HEK293 (cell line): ENCODE results near the gene ZFAND2B.

Experiments used
- CTCF ChIA-PET: fragments of 350-600 bp; formaldehyde crosslinking; extraction: SDS; loops from one replicate; lab custom pipeline; 2021; ENCODE audit warnings: antibody characterized with exemption; lab: Yijun Ruan, JAX
- POLR2A ChIA-PET: fragments of 300-600 bp; formaldehyde crosslinking; extraction: SDS; loops from one replicate; lab custom pipeline; 2020; ENCODE audit warnings: antibody characterized with exemption, inconsistent platforms; lab: Yijun Ruan, JAX
- H3K27ac ChIP-seq: fragments of 200-500 bp; sonication (Bioruptor generic); 2 replicates; pipeline ENCODE4 v1.5.1; 2014; ENCODE audit warnings: low read depth, low read length, control low read depth, inconsistent platforms; ENCODE audit errors: extremely low read depth
- H3K36me3 ChIP-seq, 2 experiments: fragments of 200-500 bp in 1 of 2; sonication (Bioruptor generic) in 1 of 2; 1 replicate in 1 of 2; 2 replicates in 1 of 2; pipeline ENCODE4 v1.5.1; 2014 to 2017; ENCODE audit warnings: inconsistent platforms in 2 of 2, low read length in 2 of 2; ENCODE audit not compliant: control insufficient read depth in 2 of 2, insufficient read depth in 1 of 2
- H3K4me1 ChIP-seq: fragments of 200-500 bp; sonication (Bioruptor generic); 2 replicates; pipeline ENCODE4 v1.5.1; 2014; ENCODE audit warnings: mild to moderate bottlenecking, low read length, inconsistent platforms; ENCODE audit not compliant: control insufficient read depth, insufficient read depth
- H3K4me3 ChIP-seq: 2 replicates; pipeline ENCODE4 v1.5.1; 2011; ENCODE audit warnings: low read depth, mild to moderate bottlenecking, control low read depth, low read length, moderate library complexity
- H3K9me3 ChIP-seq: fragments of 200-500 bp; sonication (Bioruptor generic); 2 replicates; pipeline ENCODE4 v1.5.1; 2014; ENCODE audit warnings: low read depth, low read length, inconsistent platforms; ENCODE audit not compliant: control insufficient read depth, insufficient read depth
- AEBP2 ChIP-seq: fragments of 450-650 bp; formaldehyde crosslinking; IDR thresholded peaks from 2 replicates; pipeline ENCODE4 v1.5.1; 2016; ENCODE audit warnings: missing biosample characterization, missing genetic modification characterization, borderline replicate concordance
- BCL11A ChIP-seq: fragments of 450-650 bp; formaldehyde crosslinking; IDR thresholded peaks from 2 replicates; pipeline ENCODE4 v1.5.1; 2016; ENCODE audit warnings: low read depth, missing biosample characterization, missing genetic modification characterization
- BCL6B ChIP-seq: fragments of 450-650 bp; formaldehyde crosslinking; IDR thresholded peaks from 2 replicates; pipeline ENCODE4 v1.5.1; 2017; ENCODE audit warnings: missing biosample characterization, missing genetic modification characterization
- FEZF1 ChIP-seq: fragments of 450-650 bp; formaldehyde crosslinking; IDR thresholded peaks from 2 replicates; pipeline ENCODE4 v1.5.1; 2016; ENCODE audit warnings: missing biosample characterization, missing genetic modification characterization
- ZBTB11 ChIP-seq: fragments of 450-650 bp; formaldehyde crosslinking; conservative IDR thresholded peaks from 2 replicates; pipeline ENCODE4 v1.5.1; 2016; ENCODE audit warnings: low read depth, missing biosample characterization, missing genetic modification characterization
- ZBTB49 ChIP-seq: fragments of 450-650 bp; formaldehyde crosslinking; IDR thresholded peaks from 2 replicates; pipeline ENCODE4 v1.5.1; 2016; ENCODE audit warnings: missing biosample characterization, missing genetic modification characterization, low read depth
- ZNF133 ChIP-seq: fragments of 450-650 bp; formaldehyde crosslinking; IDR thresholded peaks from 2 replicates; pipeline ENCODE4 v1.5.1; 2016; ENCODE audit warnings: missing biosample characterization, missing genetic modification characterization
- ZNF280D ChIP-seq: fragments of 450-650 bp; formaldehyde crosslinking; IDR thresholded peaks from 2 replicates; pipeline ENCODE4 v1.5.1; 2016; ENCODE audit warnings: missing biosample characterization, missing genetic modification characterization
- ZNF341 ChIP-seq: fragments of 450-650 bp; formaldehyde crosslinking; IDR thresholded peaks from 2 replicates; pipeline ENCODE4; 2016; ENCODE audit warnings: low read depth, missing biosample characterization, missing genetic modification characterization
- ZNF350 ChIP-seq: fragments of 450-650 bp; formaldehyde crosslinking; IDR thresholded peaks from 2 replicates; pipeline ENCODE4 v1.5.0; 2017; ENCODE audit warnings: missing biosample characterization, mild to moderate bottlenecking, missing genetic modification characterization
- ZNF354C ChIP-seq: fragments of 450-650 bp; formaldehyde crosslinking; IDR thresholded peaks from 2 replicates; pipeline ENCODE4 v1.5.1; 2016; ENCODE audit warnings: missing biosample characterization, missing genetic modification characterization, low read depth, borderline replicate concordance
- ZNF513 ChIP-seq: fragments of 450-650 bp; IDR thresholded peaks from 2 replicates; pipeline ENCODE4 v1.5.1; 2018; ENCODE audit warnings: missing biosample characterization, missing genetic modification characterization
- ZNF518A ChIP-seq: fragments of 450-650 bp; formaldehyde crosslinking; conservative IDR thresholded peaks from 2 replicates; pipeline ENCODE4 v1.5.1; 2016; ENCODE audit warnings: low read depth, missing biosample characterization, missing genetic modification characterization
- ZNF561 ChIP-seq: fragments of 450-650 bp; IDR thresholded peaks from 2 replicates; pipeline ENCODE4 v1.5.1; 2018; ENCODE audit warnings: missing biosample characterization, missing genetic modification characterization, borderline replicate concordance
- ZNF707 ChIP-seq: fragments of 450-650 bp; formaldehyde crosslinking; IDR thresholded peaks from 2 replicates; pipeline ENCODE4 v1.5.1; 2016; ENCODE audit warnings: missing biosample characterization, missing genetic modification characterization

ZFAND2B gene

GRCh38 chr2:219252570-219252899, 46.0 kb downstream of the ZFAND2B start (continued):
- no peak for TF ChIP-seq ZBTB11
- TF ChIP-seq ZNF350 (tag by site-specific recombination): no peak
- TF ChIP-seq ZNF513 (tag by site-specific recombination): no peak
- no peak for TF ChIP-seq FEZF1 (tag by site-specific recombination)
- TF ChIP-seq ZNF280D (tag by site-specific recombination): no peak

GRCh38 chr2:219252900-219253752, 46.5 kb downstream of the ZFAND2B start, which contains the start of gene TUBA4B:
TUBA4B (plus strand) TSS chr2:219253243; CDS start chr2:219253408, 165 bp downstream.
- ChIA-PET CTCF (interaction anchor here (1.0 to 6.2 kb wide), 5 partner anchors 23 to 46 kb away, joined by 3 to 83 read pairs (median 12); partner anchors contain the start of genes ANKZF1, ATG9A and DNAJB2), POLR2A (interaction anchor here (0.6 to 3.2 kb wide), 7 partner anchors 8 to 47 kb away, joined by 4 to 17 read pairs (median 5); partner anchors contain the start of genes GLB1L, STK16 and ZFAND2B)
- no peaks in the 10 kb centered on the region for H3K9me3 ChIP-seq
- H3K4me3 ChIP-seq: peak within 1 kb of the TSS; percentile 55
- no peak within 1 kb of the TSS for H3K27ac ChIP-seq
- H3K4me1 ChIP-seq: peaks cover 4% of the 10 kb centered on the region; the same call in 1 of the 2 replicates
- peaks cover 0 to 16% of the 10 kb centered on the region in 2 experiments; a peak in 1 of 3 replicates for H3K36me3 ChIP-seq
- no peak for TF ChIP-seq ZBTB49 (tag by site-specific recombination)
- no peak for TF ChIP-seq ZNF354C (tag by site-specific recombination)
- no peak for TF ChIP-seq ZNF133 (tag by site-specific recombination)
- TF ChIP-seq BCL6B: no peak
- TF ChIP-seq ZNF341: no peak
- no peak for TF ChIP-seq ZNF518A (tag by site-specific recombination)
- no peak for TF ChIP-seq ZNF561
- no peak for TF ChIP-seq AEBP2 (tag by site-specific recombination)
- no peak for TF ChIP-seq BCL11A
- no peak for TF ChIP-seq ZNF707
